ENCODE results near the gene ATP8B4. TPM values are rescaled to one million over a fixed set of nuclear protein-coding genes. Genes with fewer than 3 reads are reported as not detected.

Gene ATP8B4
- total RNA-seq, 1 experiment from 2014 or later = 4.2 TPM

DNA sequence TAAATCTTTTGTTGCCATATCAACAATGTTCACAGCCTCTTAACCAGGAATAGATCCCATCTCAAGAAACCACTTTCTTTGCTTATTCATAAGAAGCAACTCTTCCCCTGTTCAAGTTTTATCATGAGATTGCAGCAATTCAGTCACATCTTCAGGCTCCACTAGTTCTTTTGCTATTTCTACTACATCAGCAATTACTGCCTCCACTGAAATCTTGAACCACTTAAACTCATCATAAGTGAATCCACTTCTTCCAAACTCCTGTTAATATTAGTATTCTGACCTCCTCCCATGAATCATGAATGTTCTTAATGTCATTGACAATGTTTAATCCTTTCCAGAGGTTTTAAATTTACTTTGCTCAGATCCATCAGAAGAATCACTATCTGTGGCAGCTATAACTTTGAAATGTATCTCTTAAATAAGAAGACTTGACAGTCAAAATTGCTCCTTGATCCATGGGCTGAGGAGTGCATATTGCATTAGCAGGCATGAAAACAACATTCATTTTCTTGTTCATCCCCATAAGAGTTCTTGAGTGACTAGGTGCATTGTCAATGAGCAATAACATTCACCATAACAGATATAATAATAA is 292.3 kb downstream of the ATP8B4 start:
- no peak for DNase-seq (ENCODE audit: extremely low read depth, low read depth)

DNA sequence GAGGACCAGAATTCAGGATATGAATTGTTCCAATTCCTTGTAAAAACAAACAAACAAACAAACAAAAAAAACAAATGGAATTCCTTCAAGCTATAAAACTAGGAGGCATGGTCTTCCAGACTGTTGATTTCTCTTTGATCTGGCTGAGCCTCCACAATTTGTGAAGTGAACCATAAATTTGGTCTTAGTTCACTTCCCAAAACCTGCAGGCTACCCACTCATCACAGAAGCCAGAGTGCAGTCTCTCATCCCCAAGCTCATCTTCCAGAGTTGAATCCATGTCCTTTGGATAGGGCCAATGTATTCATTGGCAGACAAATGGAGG is 294.3 kb downstream of the ATP8B4 start:
- DNase-seq (ENCODE audit: extremely low read depth, low read depth) = no peak

DNA sequence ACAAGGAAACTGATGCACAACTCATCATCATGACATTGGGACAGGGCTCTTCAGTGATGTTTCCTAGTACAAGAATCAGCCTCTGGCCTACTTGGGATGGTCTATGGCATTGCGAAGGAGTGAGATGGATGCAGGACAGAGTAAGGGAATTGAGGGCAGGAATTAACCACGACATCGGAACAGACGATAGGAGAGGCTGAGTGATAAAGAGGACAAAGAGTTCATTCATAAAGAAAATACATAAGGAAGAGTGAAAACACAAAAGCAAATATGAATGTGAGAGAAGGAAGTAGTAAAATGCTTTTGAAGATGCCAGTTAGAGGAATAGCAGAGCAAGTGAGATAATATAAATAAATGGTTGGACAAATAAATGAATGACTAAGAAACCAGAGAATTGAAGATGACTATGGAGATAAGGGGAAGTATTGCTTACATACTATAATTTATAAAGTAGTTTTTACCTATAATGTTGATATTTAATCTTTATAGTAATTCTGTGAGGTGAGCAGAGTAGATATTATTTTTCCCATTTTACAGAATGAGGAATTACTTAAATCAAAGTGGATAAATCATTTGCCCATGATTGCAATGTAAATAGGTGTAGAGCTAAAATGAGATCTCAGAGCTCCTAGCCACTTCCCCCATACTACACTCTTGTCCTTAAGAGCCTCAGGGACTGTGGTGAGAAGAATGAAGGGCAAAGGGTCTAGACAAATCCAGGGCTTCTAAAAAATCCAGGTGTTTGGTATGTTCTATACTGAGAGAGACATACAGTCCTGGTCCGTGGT is 294.9 kb downstream of the ATP8B4 start:
- peak; percentile 38 for DNase-seq (ENCODE audit: extremely low read depth, low read depth)

DNA sequence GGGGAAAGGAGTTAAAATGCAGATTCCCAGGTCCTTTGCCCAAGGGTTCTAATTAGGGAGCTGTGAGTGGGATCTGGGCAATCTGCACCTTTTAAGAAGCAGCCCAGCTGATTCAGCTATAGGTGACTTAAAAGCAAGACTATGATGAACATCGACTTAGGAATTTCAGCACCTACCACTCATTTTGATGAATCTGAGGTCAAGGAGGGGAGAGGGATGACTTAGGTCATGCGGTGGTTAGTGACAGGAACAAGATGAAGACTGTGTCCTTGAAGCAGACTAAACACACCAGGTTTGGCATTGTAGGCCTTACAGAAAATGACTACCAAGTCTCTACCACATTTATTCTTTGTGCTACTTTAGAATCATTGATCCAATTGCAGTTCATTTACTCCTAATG is 301.9 kb downstream of the ATP8B4 start:
- no peak for DNase-seq (ENCODE audit: extremely low read depth, low read depth)

DNA sequence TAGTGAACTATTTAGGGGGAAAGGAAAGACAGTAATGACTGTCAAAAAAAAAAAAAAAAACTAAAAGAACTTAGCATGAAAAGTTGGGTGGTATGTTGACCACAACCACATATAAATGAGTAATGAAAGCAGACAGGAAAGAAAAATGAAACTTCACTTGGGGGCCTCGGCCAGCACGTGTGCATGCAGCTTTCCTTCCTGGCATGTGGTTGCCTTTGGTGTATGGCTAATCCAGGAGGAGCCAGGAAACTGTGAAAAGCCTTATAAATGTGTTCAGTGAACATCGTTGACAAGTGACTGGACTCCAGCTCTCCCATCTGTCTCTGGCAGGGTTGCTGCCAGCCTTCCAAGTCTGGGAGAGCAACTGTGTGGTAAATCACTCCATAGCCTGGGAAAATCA is 303.1 kb downstream of the ATP8B4 start:
- peak; percentile 41 for DNase-seq (ENCODE audit: extremely low read depth, low read depth)

DNA sequence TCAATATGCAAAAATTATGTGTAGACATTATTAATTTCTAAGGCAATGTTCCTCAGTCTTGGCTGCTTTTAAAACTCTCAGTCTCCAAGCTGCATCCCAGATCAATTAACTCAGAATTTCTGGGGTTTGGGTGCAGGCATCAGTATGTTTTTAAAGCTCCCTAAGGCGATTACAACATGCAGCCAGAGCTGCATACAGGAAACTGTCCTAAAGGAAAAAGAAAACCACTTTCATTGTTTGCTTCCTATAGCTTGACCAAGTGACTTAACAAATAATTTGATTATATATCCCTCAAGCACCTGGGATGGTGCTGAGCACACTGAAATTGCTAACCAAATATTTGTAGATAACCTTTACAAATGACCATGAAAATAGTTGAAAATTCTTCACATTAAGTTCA is 303.5 kb downstream of the ATP8B4 start:
- DNase-seq (ENCODE audit: extremely low read depth, low read depth) = peak; percentile 38

DNA sequence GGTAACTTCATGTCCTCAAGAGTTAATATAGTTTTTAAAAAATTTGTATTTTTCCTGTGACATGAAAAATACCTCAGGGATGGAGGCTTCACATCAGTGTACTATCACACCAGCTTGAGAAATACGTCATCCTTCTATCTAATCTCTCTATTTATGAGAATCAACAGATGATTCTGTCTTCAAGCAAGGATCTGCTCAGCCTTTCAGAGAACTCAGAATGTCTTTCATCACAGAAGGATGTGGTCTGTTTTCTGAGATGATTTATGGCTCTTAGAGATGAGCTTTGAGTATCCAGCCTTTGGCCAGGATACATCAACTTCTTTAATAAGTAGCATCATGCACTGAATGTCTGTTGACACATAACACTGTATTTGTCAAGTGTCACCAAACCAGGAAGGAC is 304.3 kb downstream of the ATP8B4 start:
- peak; percentile 97 for DNase-seq (ENCODE audit: extremely low read depth, low read depth)

DNA sequence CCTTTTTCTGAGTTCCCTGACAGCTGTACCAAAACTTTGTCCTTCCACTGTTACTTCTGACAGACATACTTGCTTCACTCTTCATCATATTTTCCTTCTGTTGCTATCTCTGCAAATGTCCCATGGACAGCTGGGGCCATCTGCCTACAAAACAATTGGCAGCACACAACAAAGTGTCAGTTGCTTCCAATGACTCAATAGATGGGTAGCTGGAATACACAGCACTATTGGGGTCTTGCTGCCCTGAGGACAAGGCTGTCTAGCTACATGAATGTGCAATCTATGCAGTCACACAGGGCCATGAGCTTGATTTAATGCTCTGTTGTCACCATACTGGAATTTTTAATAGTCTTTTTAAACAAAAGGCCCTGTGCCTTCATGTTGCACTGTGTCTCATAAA is 305.4 kb downstream of the ATP8B4 start:
- no peak for DNase-seq (ENCODE audit: extremely low read depth, low read depth)

DNA sequence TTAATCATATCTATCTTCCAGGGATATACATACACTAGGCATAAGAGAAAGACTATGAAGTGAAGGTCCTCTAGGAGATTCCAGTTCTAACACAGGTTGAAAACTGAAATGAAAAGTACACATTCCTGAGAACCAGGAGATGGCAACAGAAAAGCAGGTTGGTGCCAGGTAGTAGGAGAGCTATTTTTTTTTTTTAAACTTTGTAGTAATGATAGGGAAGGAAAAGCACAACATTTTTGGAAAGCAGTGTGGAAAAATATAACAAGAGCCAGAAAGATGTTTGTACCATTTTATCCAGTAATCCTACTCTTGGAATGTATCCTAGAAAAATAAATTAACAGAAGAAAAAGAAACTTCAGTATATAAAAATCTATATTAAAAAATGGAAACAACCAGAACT is 308.3 kb downstream of the ATP8B4 start:
- no peak for DNase-seq (ENCODE audit: extremely low read depth, low read depth)

DNA sequence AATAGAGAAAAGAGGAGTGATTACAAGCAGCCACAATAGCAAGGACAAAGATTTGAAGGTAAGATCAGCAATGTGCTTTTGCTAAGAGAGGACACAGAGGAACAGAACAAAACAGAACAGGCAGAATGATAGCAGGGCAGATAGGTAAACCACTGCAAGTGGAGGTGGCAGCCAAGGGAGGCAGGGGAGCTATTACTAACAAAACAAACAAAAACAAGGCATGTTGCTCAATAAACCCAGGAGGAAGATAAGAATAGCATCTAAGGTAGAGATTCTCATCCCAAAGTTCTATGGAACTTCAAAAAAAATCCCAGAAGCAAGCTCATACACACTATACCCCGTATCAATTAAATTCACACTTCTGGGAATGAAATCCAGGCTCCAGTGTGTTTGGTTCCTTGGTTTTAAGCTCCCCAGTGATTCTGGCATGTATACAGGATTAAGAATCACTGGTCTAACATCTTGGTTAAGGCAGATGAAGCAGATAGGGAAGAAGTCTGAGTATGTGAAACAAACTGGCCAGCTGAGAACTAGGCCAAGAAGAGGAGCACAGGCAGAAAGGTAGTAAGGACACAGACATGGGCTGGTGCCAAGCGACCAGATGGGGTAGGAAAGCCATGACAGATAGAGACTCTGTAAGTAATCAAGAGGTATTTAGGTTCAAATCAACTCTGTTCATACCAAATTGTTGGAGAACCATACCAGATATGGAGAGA is 309.0 kb downstream of the ATP8B4 start:
- no peak for DNase-seq (ENCODE audit: extremely low read depth, low read depth)

DNA sequence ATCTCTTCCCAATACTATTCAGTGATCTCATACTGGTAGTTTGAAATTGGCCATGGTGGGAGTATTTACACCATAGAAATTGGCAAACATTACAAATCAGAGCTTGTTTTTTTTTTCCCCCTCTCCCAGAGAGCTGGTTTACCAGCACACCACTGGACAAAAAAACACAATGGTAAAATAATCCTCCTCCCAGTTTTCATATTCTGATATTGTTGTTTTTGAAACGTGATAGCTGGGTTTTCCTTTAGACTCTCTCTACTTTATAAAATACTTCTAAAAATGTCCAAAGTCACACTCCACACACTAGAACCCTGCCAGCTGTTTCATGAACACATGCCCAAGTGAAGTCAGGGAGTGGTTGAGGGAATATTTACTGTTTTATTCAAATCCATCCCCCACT is 310.7 kb downstream of the ATP8B4 start:
- DNase-seq (ENCODE audit: extremely low read depth, low read depth) = no peak

Small RNA genes lying within 50 kb of the gene (small RNA-seq; reads per million reads assigned to genes)
- gene RNA5SP394 = 0.04 to 0.18 reads per million in 2 experiments

Other genes starting within 250 kb of the ATP8B4 start
- 18.7 and 20.0 TPM in 2 replicates for gene SLC27A2, start 63.0 kb upstream of the ATP8B4 start, total RNA-seq (2014; rRNA removed; shearing (Covaris generic))
- gene HDC, start 146.5 kb upstream of the ATP8B4 start, total RNA-seq (2014; rRNA removed; shearing (Covaris generic)) = 0.10 TPM in 1 of 2 replicates, not detected in the other
- gene GABPB1, start 236.0 kb upstream of the ATP8B4 start, total RNA-seq (2014; rRNA removed; shearing (Covaris generic)) = 68.2 and 71.1 TPM in 2 replicates